ENCODE results near the gene TLL1. TPM values are rescaled to one million over a fixed set of nuclear protein-coding genes. Genes with fewer than 3 reads are reported as not detected.

The TLL1 gene
- total and polyA plus RNA-seq, 2 experiments from 2014 or later: 0.06 TPM; not detected in 1

DNA sequence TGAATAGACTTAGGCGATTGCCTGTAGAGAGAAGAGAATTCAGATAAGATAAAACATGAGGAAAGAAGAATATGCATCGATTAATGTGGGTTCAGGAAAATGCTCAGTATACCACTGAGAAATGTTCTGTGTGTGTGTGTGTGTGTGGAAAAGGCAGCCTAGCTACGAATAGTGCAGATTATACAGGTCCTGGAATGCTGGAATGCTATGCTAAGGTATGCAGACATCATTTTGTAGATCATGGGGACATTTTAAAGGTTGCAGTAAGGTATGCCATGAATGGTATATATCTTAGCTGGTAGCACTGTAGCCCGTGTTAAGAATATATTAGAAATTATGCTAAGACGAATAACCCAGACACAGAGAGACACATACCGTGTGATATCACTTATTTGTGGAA, 267.9 kb downstream of the TLL1 start:
- TF ChIP-seq, protein P1, sequence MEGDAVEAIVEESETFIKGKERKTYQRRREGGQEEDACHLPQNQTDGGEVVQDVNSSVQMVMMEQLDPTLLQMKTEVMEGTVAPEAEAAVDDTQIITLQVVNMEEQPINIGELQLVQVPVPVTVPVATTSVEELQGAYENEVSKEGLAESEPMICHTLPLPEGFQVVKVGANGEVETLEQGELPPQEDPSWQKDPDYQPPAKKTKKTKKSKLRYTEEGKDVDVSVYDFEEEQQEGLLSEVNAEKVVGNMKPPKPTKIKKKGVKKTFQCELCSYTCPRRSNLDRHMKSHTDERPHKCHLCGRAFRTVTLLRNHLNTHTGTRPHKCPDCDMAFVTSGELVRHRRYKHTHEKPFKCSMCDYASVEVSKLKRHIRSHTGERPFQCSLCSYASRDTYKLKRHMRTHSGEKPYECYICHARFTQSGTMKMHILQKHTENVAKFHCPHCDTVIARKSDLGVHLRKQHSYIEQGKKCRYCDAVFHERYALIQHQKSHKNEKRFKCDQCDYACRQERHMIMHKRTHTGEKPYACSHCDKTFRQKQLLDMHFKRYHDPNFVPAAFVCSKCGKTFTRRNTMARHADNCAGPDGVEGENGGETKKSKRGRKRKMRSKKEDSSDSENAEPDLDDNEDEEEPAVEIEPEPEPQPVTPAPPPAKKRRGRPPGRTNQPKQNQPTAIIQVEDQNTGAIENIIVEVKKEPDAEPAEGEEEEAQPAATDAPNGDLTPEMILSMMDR (IDR thresholded peaks at IDR 0.05; ENCODE audit: low read depth, low read length): no peak
- peak in 1 of 2 donors; percentile 6 for DNase-seq (ENCODE audit: low read depth in 1 of 2, low spot score in 1 of 2)

DNA sequence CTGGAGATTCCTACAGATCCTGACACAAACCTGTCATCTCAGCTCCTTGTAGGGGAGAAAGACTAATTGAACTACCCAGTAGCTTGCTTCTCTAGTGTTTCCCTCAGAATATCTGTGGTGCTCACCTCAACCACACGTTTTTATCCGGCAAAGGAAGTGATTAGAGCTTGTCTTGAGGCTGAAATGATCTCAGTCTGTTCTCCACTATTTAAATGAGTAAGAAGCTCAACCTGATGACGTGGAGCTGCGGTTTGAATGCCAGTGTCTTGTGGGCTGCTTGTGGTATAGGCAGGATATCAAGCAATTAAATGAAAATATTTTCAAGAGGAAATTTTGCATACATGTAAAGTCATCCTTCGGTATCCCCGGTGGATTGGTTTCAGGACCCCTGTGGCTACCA, 270.2 kb downstream of the TLL1 start:
- H3K4me3 ChIP-seq: no peak overlapping the region
- no peaks in the 10 kb centered on the region for H3K27me3 ChIP-seq
- TF ChIP-seq, protein P1 (IDR thresholded peaks at IDR 0.05; ENCODE audit: low read depth, low read length): no peak
- no peaks in the 10 kb centered on the region for H3K36me3 ChIP-seq
- no peaks in the 10 kb centered on the region for H3K9me3 ChIP-seq (ENCODE audit: low read depth)
- no peaks in the 10 kb centered on the region for H3K4me1 ChIP-seq (ENCODE audit: low read depth)
- H3K27ac ChIP-seq: no peak overlapping the region
- peak in 1 of 2 donors; percentile 13 for DNase-seq (ENCODE audit: low read depth in 1 of 2, low spot score in 1 of 2)

More for the DNA sequence above, 267.9 kb downstream of the TLL1 start:
- no peaks in the 10 kb centered on the region for H3K27me3 ChIP-seq
- H3K9me3 ChIP-seq (ENCODE audit: low read depth): no peaks in the 10 kb centered on the region
- no peaks in the 10 kb centered on the region for H3K4me1 ChIP-seq (ENCODE audit: low read depth)
- no peak overlapping the region for H3K27ac ChIP-seq
- H3K4me3 ChIP-seq: no peak overlapping the region
- no peaks in the 10 kb centered on the region for H3K36me3 ChIP-seq

DNA sequence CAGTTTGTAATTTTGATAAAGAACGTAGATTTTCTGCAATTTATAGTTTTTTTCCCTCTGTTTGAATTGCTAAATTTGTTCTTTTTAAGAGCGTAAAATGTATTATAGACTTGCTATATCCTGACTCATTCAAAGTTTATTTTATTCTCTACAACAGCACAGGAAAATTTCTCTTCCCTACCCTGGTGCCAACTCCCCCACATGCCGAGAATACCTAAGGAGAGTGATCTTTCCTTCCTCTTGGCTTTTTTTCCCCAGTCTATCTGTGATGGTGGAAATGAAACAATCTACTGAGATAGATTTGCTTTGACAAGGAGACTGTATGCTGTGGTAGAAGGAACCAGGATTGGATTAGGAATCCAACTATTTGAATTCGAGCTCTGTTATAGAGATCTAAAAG, 271.6 kb downstream of the TLL1 start:
- H3K36me3 ChIP-seq: no peaks in the 10 kb centered on the region
- no peak overlapping the region for H3K27ac ChIP-seq
- peak in 1 of 2 donors; percentile 42 for DNase-seq (ENCODE audit: low read depth in 1 of 2, low spot score in 1 of 2)
- no peaks in the 10 kb centered on the region for H3K9me3 ChIP-seq (ENCODE audit: low read depth)
- H3K27me3 ChIP-seq: no peaks in the 10 kb centered on the region
- no peaks in the 10 kb centered on the region for H3K4me1 ChIP-seq (ENCODE audit: low read depth)
- TF ChIP-seq, protein P1 (IDR thresholded peaks at IDR 0.05; ENCODE audit: low read depth, low read length): no peak
- no peak overlapping the region for H3K4me3 ChIP-seq

DNA sequence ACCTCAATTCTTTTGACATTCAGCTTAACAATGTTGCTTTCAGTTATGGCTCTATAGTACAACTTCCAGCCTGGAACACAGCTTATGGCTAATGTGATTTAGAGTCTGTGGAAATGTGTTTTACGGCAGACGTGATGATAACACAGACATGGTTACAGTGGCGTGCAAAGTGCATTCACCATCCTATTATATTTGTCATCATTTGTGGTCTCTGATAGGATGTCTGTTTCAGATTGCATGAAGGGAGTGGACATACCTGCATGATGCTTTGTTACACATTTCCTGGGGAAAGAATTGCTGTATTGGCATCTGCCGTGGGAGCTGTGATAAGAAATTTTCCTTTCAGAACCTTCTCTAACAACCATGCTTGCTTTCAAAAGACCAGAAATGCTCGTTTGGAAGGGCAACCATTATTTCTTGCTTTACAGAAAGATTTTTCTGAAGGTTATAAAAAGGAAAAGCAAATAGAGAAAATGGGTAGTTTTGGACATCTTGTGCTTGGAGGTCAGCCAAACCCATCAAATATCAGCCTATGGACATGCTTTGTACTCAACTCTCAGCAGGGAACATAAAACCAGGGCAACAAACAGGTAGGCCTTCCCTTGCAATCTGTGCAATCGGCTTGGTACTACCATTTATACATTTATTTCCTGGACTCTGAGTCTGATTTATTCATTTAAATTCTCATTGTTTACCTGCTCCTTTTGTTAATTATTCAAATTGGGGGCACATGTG, 273.9 kb downstream of the TLL1 start:
- Histone ChIP-seq H3K27me3 (no peaks in the 10 kb centered on the region), H3K9me3 (ENCODE audit: low read depth) (no peaks in the 10 kb centered on the region), H3K4me3 (no peak overlapping the region), H3K36me3 (no peaks in the 10 kb centered on the region), H3K4me1 (ENCODE audit: low read depth) (no peaks in the 10 kb centered on the region), H3K27ac (no peak overlapping the region)
- DNase-seq (ENCODE audit: low read depth in 1 of 2, low spot score in 1 of 2): peak in 1 of 2 donors; percentile 6
- TF ChIP-seq, protein P1 (IDR thresholded peaks at IDR 0.05; ENCODE audit: low read depth, low read length): no peak
